Adrenal gland (tissue), 12 donors: ENCODE data around the gene KIAA0930. TPM values are rescaled to one million over a fixed set of nuclear protein-coding genes. Genes with fewer than 3 reads are reported as not detected.

Experiments used
- DNase-seq, 7 donors: peaks; one replicate each; pipeline ENCODE4 v3.0.0-alpha.2; 2019 to 2020
- H3K27ac ChIP-seq, 5 donors: fragments of 200-600 bp; sonication (generic) in 4 of 5; 1 replicate in 3 of 5; 2 replicates in 2 of 5; pipeline versions ENCODE4 v1.5.1 to v1.8.0; 2016 to 2020; ENCODE audit warnings: mild to moderate bottlenecking in 1 of 5
- H3K27me3 ChIP-seq: fragments of 200-600 bp; 2 replicates; pipeline ENCODE4 v1.8.0; 2021
- H3K36me3 ChIP-seq, 2 donors: fragments of 200-600 bp; replicated peaks in 1 of 2; 1 replicate in 1 of 2; 2 replicates in 1 of 2; pipeline versions ENCODE4 v1.5.1 to v1.8.0; 2018 to 2022
- H3K4me1 ChIP-seq, 2 donors: fragments of 200-600 bp; replicated peaks in 1 of 2; 1 replicate in 1 of 2; 2 replicates in 1 of 2; pipeline versions ENCODE4 v1.5.1 to v1.8.0; 2018 to 2021
- H3K4me3 ChIP-seq, 4 donors: fragments of 200-600 bp; sonication (generic) in 3 of 4; one replicate each; pipeline ENCODE4 v1.5.1; 2016 to 2018
- H3K9me3 ChIP-seq, 3 donors: fragments of 200-600 bp; sonication (generic) in 1 of 3; replicated peaks in 1 of 3; 1 replicate in 2 of 3; 2 replicates in 1 of 3; pipeline versions ENCODE4 v1.5.1 to v1.8.0; 2016 to 2021
- POLR2A ChIP-seq, 2 donors: fragments of 450-650 bp; IDR thresholded peaks; one replicate each; pipeline ENCODE4 v1.6.1; 2017; ENCODE audit warnings: antibody characterized with exemption in 2 of 2, mild to moderate bottlenecking in 2 of 2, moderate library complexity in 1 of 2
- WGBS, 4 donors: extraction: QIAGEN DNeasy Blood & Tissue Kit in 2 of 4; methylation state at CpG; one replicate each; pipeline versions ENCODE4 v1.1.5 to v1.1.7; 2013 to 2017; 5-methylcytosine and 5-hydroxymethylcytosine counted together
- intact Hi-C, 2 donors: fragments of 100-400 bp; cut with DNase I; formaldehyde crosslinking; loops; one replicate each; pipeline versions ENCODE4 v1.14.1 to v1.15.0; 2022 to 2023
- polyA plus RNA-seq, 3 donors: library from polyadenylated mRNA; stranded (reverse); fragments of 200-250 nt in 2 of 3; fragments of 350-450 nt in 1 of 3; fragmentation: Illumina TruSeq in 1 of 3; extraction: RNeasy Lipid Tissue Mini Kit (QIAGEN cat#74804) in 1 of 3; gene quantifications; one replicate each; pipeline ENCODE4 v1.2.3, GENCODE V29; 2013 to 2014
- total RNA-seq, 9 donors: library from RNA; depleted of rRNA in 4 of 9; stranded (reverse); fragments of >200 nt in 4 of 9; fragments of 120-200 nt in 1 of 9; fragmentation: NEBNext Ultra II Directional in 1 of 9; extraction: Animal tissue kit (Norgen Biotek cat#: 25700) in 1 of 9; gene quantifications; one replicate each; pipeline versions ENCODE4 v1.1.0 to v1.2.4, GENCODE V29; 2013 to 2023
- TF ChIP-seq, protein P1 (sequence below), 6 experiments: fragments of 450-650 bp in 4 of 6; fragments of 200-600 bp in 2 of 6; sonication (generic) in 1 of 6; IDR thresholded peaks; 1 replicate in 5 of 6; 2 replicates in 1 of 6; pipeline versions ENCODE4 v1.5.1 to v1.8.0; 2016 to 2021; ENCODE audit warnings: antibody characterized with exemption in 6 of 6, mild to moderate bottlenecking in 2 of 6, moderate library complexity in 1 of 6
- donor health status: healthy with polysubstance abuse.
- donor health status: Bipolar disorder and iron deficiency.
- donor health status: DM: yes; HTN: yes; CAD: no.
- donor health status: DM: no; HTN: no; CAD: no.
- donor health status: DM: no; HTN: no; CAD: no.
- donor health status: DM: yes; HTN: yes; CAD: no.

Gene KIAA0930
- total and polyA plus RNA-seq, 12 donors, result 40.3 to 183 (median 96.4) TPM

DNA sequence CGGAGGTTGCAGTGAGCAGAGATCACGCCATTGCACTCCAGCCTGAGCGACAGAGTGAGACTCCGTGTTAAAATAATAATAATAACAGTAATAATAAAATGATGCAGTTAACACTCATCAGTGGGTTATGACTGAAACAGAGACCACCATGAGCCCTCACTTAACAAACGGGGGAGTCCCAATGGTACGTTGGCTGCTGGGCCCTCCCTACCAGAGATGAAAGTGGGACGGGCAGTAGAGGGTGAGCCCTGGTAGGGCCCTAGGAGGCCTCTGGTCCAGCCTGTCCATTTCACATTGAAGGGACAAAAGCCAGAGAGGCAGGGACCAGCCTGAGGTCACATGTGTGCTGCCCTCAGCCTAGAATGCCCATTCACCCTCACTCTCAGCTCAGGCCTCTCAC is 13.7 kb upstream of the KIAA0930 start:
- Histone ChIP-seq H3K36me3 (no peaks in the 10 kb centered on the region), H3K27me3 (no peaks in the 10 kb centered on the region), H3K4me1 (no peaks in the 10 kb centered on the region), H3K4me3 (no peak overlapping the region), H3K9me3 (no peaks in the 10 kb centered on the region), H3K27ac (no peak overlapping the region)
- whole genome bisulfite sequencing, 4 donors, result 81 to 92% (median 90%) methylated on average over 7 of the region's 7 CpGs
- intact Hi-C loops, result no loop called here
- DNase-seq, result no peak
- TF ChIP-seq, protein P1, sequence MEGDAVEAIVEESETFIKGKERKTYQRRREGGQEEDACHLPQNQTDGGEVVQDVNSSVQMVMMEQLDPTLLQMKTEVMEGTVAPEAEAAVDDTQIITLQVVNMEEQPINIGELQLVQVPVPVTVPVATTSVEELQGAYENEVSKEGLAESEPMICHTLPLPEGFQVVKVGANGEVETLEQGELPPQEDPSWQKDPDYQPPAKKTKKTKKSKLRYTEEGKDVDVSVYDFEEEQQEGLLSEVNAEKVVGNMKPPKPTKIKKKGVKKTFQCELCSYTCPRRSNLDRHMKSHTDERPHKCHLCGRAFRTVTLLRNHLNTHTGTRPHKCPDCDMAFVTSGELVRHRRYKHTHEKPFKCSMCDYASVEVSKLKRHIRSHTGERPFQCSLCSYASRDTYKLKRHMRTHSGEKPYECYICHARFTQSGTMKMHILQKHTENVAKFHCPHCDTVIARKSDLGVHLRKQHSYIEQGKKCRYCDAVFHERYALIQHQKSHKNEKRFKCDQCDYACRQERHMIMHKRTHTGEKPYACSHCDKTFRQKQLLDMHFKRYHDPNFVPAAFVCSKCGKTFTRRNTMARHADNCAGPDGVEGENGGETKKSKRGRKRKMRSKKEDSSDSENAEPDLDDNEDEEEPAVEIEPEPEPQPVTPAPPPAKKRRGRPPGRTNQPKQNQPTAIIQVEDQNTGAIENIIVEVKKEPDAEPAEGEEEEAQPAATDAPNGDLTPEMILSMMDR (IDR thresholded peaks at IDR 0.05), result no peak
- TF ChIP-seq POLR2A (IDR thresholded peaks at IDR 0.05), result no peak

DNA sequence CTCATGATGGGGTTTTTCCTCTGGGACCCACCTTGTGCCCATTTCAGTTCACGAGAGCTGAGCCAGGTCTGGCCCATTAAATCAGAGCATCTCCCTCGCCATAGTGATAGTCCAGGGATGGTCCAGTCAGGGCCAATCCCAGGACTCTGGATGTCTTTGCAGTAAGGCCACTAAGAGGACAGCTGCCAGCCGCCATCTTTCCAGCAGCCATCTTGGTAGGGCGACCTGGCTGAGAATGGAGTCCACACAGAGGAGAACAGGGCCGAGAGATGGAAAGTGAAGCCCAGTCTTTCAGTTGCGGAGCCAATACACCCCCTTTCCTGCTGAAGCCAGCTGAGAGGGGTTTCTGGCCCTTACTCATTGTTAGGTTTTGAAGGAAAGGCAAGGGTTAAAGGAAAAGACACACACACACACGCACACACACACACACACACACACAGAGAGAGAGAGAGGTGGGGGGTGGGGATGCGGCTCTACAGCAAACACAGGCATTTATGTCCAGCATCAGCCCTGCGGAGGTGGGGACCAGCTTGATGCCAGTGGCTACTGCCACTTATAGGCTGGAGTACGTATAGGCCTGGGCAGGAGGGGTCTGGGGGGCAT is 12.4 kb upstream of the KIAA0930 start:
- Histone ChIP-seq H3K9me3 (no peaks in the 10 kb centered on the region), H3K4me3 (no peak overlapping the region), H3K27me3 (no peaks in the 10 kb centered on the region), H3K36me3 (no peaks in the 10 kb centered on the region), H3K4me1 (no peaks in the 10 kb centered on the region), H3K27ac (no peak overlapping the region)
- WGBS, 4 donors, result 80 to 87% (median 82%) methylated on average over 10 of the region's 10 CpGs
- no peak for DNase-seq
- TF ChIP-seq, protein P1 (IDR thresholded peaks at IDR 0.05), result no peak
- TF ChIP-seq POLR2A (IDR thresholded peaks at IDR 0.05), result no peak
- intact Hi-C loops, result no loop called here

DNA sequence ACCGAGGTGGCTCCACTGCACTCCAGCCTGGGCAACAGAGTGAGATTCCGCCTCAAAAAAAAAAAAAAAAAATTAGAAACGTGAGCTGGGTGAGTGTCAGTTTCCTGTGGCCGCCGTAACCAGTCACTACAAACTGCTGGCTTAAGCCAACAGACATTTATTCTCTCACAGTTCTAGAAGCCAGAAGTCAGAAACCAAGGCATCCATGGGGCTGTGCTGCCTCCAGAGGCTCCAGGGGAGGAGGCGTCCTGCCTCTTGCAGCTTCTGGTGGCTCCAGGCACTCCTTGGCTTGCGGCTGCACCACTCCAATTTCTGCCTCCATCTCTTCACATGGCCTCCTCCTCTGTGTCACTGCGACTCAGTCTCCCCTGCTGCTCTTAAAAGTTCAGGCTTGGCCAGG is 11.1 kb upstream of the KIAA0930 start:
- Histone ChIP-seq H3K4me1 (no peaks in the 10 kb centered on the region), H3K4me3 (no peak overlapping the region), H3K27me3 (no peaks in the 10 kb centered on the region), H3K27ac (no peak overlapping the region), H3K36me3 (no peaks in the 10 kb centered on the region), H3K9me3 (no peaks in the 10 kb centered on the region)
- intact Hi-C loops, result no loop called here
- DNase-seq, result no peak
- WGBS, 4 donors, result 55 to 80% (median 75%) methylated on average over 8 of the region's 8 CpGs
- no peak for TF ChIP-seq POLR2A (IDR thresholded peaks at IDR 0.05)
- TF ChIP-seq, protein P1 (IDR thresholded peaks at IDR 0.05), result no peak

DNA sequence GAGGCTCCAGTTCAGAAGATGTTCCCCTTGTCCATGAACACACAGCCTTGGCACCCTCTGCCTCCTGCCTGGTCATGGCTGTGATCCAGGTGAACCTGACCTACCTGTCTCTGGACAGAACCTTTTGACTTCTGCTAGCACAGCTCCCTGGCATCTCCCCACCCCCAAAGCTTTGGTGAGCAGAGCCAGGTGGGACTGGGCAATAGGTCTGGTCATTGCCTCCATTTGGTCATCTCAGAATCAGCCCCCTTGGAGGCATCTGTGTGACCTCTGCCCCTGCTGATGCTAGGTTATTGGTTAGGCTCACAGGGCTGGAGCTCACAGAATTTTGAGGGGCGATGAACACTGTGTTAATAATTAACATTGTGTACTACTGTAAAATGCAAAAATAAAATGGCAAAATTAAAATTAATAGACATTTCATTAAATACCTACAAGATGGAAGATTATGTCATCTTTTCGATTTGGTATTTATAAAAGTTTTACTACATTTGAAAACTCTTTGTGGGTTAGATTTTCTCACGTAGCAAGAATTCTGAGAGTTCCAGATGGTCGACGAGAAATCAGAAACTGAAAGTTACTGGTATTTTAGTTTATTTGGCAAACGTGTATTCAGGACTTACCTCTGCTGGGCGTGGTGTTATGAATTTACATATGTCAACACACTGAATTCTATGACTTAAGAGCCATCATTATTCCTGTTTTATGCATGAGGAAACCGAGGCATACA is 8.3 kb upstream of the KIAA0930 start:
- intact Hi-C loops, result loop anchor here in 1 of 2 donors (10.0 kb wide), 1 partner anchor 84 kb away; the partner anchor contains the start of gene NUP50
- no peak overlapping the region for H3K27ac ChIP-seq
- H3K9me3 ChIP-seq, result no peaks in the 10 kb centered on the region
- no peaks in the 10 kb centered on the region for H3K27me3 ChIP-seq
- peaks cover 0 to 4% of the 10 kb centered on the region in 2 donors for H3K4me1 ChIP-seq
- no peaks in the 10 kb centered on the region for H3K36me3 ChIP-seq
- 67 to 76% (median 76%) methylated on average over 8 of the region's 8 CpGs for WGBS, 4 donors
- H3K4me3 ChIP-seq, result no peak overlapping the region
- TF ChIP-seq POLR2A (IDR thresholded peaks at IDR 0.05), result no peak
- TF ChIP-seq, protein P1 (IDR thresholded peaks at IDR 0.05), result no peak
- DNase-seq, result no peak
